Stimulated activated CD8-positive, alpha-beta memory T cell treated with anti-CD3 and anti-CD28 coated beads, Interleukin-12 subunit alpha, Interleukin-12 subunit beta, amount 100 ng/mL, for 1 hour (primary cell): Measurements from ENCODE around the gene ACADM.
"Not testable (repeated sequence)": the region's sequence is repeated elsewhere in the genome, so short reads cannot be mapped to it uniquely, and the experiment has no call there.

Source experiments
- DNase-seq: peaks from one replicate; pipeline ENCODE4 v3.0.0-alpha.2; 2020; ENCODE audit warnings: low read depth

ACADM gene

GRCh38 chr1:75795703-75796193 is 71.2 kb downstream of the ACADM start:
- DNase-seq = no peak

GRCh38 chr1:75796376-75797272 is 72.1 kb downstream of the ACADM start, which contains the start of gene MSH4:
Gene MSH4, plus strand, starts transcription at chr1:75796882. Its CDS starts 104 bp downstream, at chr1:75796986.
- no peak for DNase-seq

GRCh38 chr1:75797273-75797588 is 72.7 kb downstream of the ACADM start:
- no peak for DNase-seq

GRCh38 chr1:75797606-75798216 is 73.2 kb downstream of the ACADM start:
- no peak for DNase-seq

GRCh38 chr1:75801480-75801879 is 77.0 kb downstream of the ACADM start:
- DNase-seq = not testable (repeated sequence)

GRCh38 chr1:75808921-75809320 is 84.4 kb downstream of the ACADM start:
- DNase-seq = no peak

- not testable (repeated sequence) for DNase-seq
Measured at GRCh38 chr1:75810113-75810512, 85.6 kb downstream of the ACADM start.

GRCh38 chr1:75811211-75811981 is 86.9 kb downstream of the ACADM start:
- no peak for DNase-seq

GRCh38 chr1:75812065-75812464 is 87.6 kb downstream of the ACADM start:
- DNase-seq = no peak
